CD4-positive, alpha-beta T cell (primary cell): Measurements from ENCODE around the gene TBL1X. TPM values are rescaled to one million over a fixed set of nuclear protein-coding genes. Genes with fewer than 3 reads are reported as not detected.

Source experiments
- ATAC-seq: fragments of 200-7000 bp; cut with Tn5 transposase; one replicate; pipeline ENCODE4 v1.10.0; 2022; ENCODE audit warnings: mild to moderate bottlenecking; ENCODE audit not compliant: poor library complexity
- CTCF ChIA-PET: fragments of 350-600 bp; sonication (Branson Sonifier 250); formaldehyde crosslinking; loops from one replicate; lab custom pipeline; 2021; ENCODE audit warnings: antibody characterized with exemption, inconsistent platforms; lab: Charles Lee
- POLR2A ChIA-PET: fragments of 350-600 bp; sonication (Branson Sonifier 250); formaldehyde crosslinking; loops from one replicate; lab custom pipeline; 2021; ENCODE audit warnings: antibody characterized with exemption, inconsistent platforms; lab: Charles Lee
- DNase-seq, 14 experiments: peaks; one replicate each; pipeline ENCODE4 v3.0.0-alpha.2; 2013 to 2020; ENCODE audit warnings: mixed read lengths in 2 of 14
- H3K27ac ChIP-seq, 2 donors: one replicate each; pipeline versions ENCODE4 v1.5.1 to v1.7.0; 2013; ENCODE audit warnings: low read length in 2 of 2, low read depth in 1 of 2, mild to moderate bottlenecking in 1 of 2
- H3K27me3 ChIP-seq, 2 experiments: 1 replicate in 1 of 2; 2 replicates in 1 of 2; pipeline versions ENCODE4 v1.6.1 to v1.7.0; 2013; ENCODE audit warnings: low read length in 2 of 2, control low read depth in 1 of 2, mild to moderate bottlenecking in 1 of 2, moderate library complexity in 1 of 2; ENCODE audit not compliant: insufficient read depth in 2 of 2, control insufficient read depth in 1 of 2
- H3K36me3 ChIP-seq: one replicate; pipeline ENCODE4 v1.6.1; 2013; ENCODE audit warnings: low read length, control low read depth; ENCODE audit not compliant: insufficient read depth
- H3K4me1 ChIP-seq: one replicate; pipeline ENCODE4 v1.6.1; 2013; ENCODE audit warnings: low read length, control low read depth; ENCODE audit not compliant: insufficient read depth
- H3K4me3 ChIP-seq: one replicate; pipeline ENCODE4 v1.5.1; 2013; ENCODE audit warnings: mild to moderate bottlenecking, low read length, moderate library complexity
- H3K9me3 ChIP-seq, 2 experiments: 1 replicate in 1 of 2; 2 replicates in 1 of 2; pipeline versions ENCODE4 v1.6.1 to v1.7.0; 2013; ENCODE audit warnings: low read length in 2 of 2, mild to moderate bottlenecking in 2 of 2, control low read depth in 1 of 2, moderate library complexity in 1 of 2; ENCODE audit not compliant: control insufficient read depth in 1 of 2, insufficient read depth in 1 of 2
- H3K27ac Mint-ChIP-seq: one replicate; pipeline ENCODE4 v1.8.0; 2020; ENCODE audit warnings: mixed read lengths
- H3K27me3 Mint-ChIP-seq: one replicate; pipeline ENCODE4 v1.8.0; 2021; ENCODE audit warnings: mixed read lengths
- H3K36me3 Mint-ChIP-seq: one replicate; pipeline ENCODE4 v1.8.0; 2021; ENCODE audit warnings: low read depth, mixed read lengths
- H3K4me1 Mint-ChIP-seq: one replicate; pipeline ENCODE4 v1.8.0; 2021; ENCODE audit warnings: low read depth, mixed read lengths
- H3K4me3 Mint-ChIP-seq: one replicate; pipeline ENCODE4 v1.8.0; 2020; ENCODE audit warnings: mild to moderate bottlenecking, mixed read lengths
- H3K9me3 Mint-ChIP-seq: one replicate; pipeline ENCODE4 v1.8.0; 2020; ENCODE audit warnings: mixed read lengths
- CTCF ChIP-seq: fragments of 200-600 bp; IDR thresholded peaks from one replicate; pipeline ENCODE4 v1.8.0; 2022; ENCODE audit warnings: antibody characterized with exemption, mild to moderate bottlenecking
- intact Hi-C, 2 experiments: fragments of 100-400 bp; cut with DNase I in 1 of 2; cut with micrococcal nuclease in 1 of 2; formaldehyde crosslinking; loops; one replicate each; pipeline versions ENCODE4 v1.15.1 to v1.9.0; 2023 to 2025; cut with DNase I, micrococcal nuclease
- total RNA-seq, 174 experiments: library from RNA in 2 of 174; stranded (reverse) in 2 of 174; gene quantifications; one replicate each; pipeline ENCODE4 v1.2.3 and lab custom pipeline; 2021 to 2026

TBL1X gene
- total RNA-seq, 2 experiments from 2014 or later: 17.4 to 19.2 TPM

- Mint-ChIP-seq H3K27ac (no peak overlapping the region), H3K36me3 (peaks cover 65% of the 10 kb centered on the region), H3K9me3 (no peaks in the 10 kb centered on the region), H3K4me1 (no peaks in the 10 kb centered on the region), H3K4me3 (no peak overlapping the region), H3K27me3 (no peaks in the 10 kb centered on the region)
- Histone ChIP-seq H3K4me1 (no peaks in the 10 kb centered on the region), H3K27ac (no peak overlapping the region), H3K36me3 (peaks cover 37% of the 10 kb centered on the region), H3K9me3 (no peaks in the 10 kb centered on the region), H3K27me3 (no peaks in the 10 kb centered on the region), H3K4me3 (no peak overlapping the region)
- no peak for ATAC-seq
- DNase-seq: no peak
- POLR2A ChIA-PET: no interaction called here
- CTCF ChIA-PET: no interaction called here
- intact Hi-C loops: no loop called here
- no peak for TF ChIP-seq CTCF
Observed at GRCh38 chrX:9688833-9689232, 224.0 kb downstream of the TBL1X start.

- H3K36me3 ChIP-seq: peaks cover 37% of the 10 kb centered on the region
- no peak for ATAC-seq
- no peaks in the 10 kb centered on the region for H3K4me1 Mint-ChIP-seq
- H3K4me3 ChIP-seq: no peak overlapping the region
- H3K4me3 Mint-ChIP-seq: no peak overlapping the region
- no peak for TF ChIP-seq CTCF
- no peaks in the 10 kb centered on the region for H3K9me3 Mint-ChIP-seq
- no peaks in the 10 kb centered on the region for H3K9me3 ChIP-seq
- H3K27me3 Mint-ChIP-seq: no peaks in the 10 kb centered on the region
- ChIA-PET CTCF (no interaction called here), POLR2A (no interaction called here)
- no peaks in the 10 kb centered on the region for H3K4me1 ChIP-seq
- no peak overlapping the region for H3K27ac Mint-ChIP-seq
- DNase-seq: no peak
- H3K27me3 ChIP-seq: no peaks in the 10 kb centered on the region
- intact Hi-C loops: no loop called here
- no peak overlapping the region for H3K27ac ChIP-seq
- peaks cover 63% of the 10 kb centered on the region for H3K36me3 Mint-ChIP-seq
Observed at GRCh38 chrX:9690046-9690445, 225.2 kb downstream of the TBL1X start.

GRCh38 chrX:9693307-9694001 lies 228.6 kb downstream of the TBL1X start:
- ATAC-seq (no peak), DNase-seq (no peak)
- ChIA-PET POLR2A (no interaction called here), CTCF (no interaction called here)
- intact Hi-C loops: no loop called here
- no peak overlapping the region for H3K4me3 ChIP-seq
- peaks cover 35% of the 10 kb centered on the region for H3K36me3 ChIP-seq
- H3K27me3 Mint-ChIP-seq: no peaks in the 10 kb centered on the region
- H3K36me3 Mint-ChIP-seq: peaks cover 66% of the 10 kb centered on the region
- H3K4me1 ChIP-seq: no peaks in the 10 kb centered on the region
- no peak for TF ChIP-seq CTCF
- H3K9me3 ChIP-seq: no peaks in the 10 kb centered on the region
- no peak overlapping the region for H3K4me3 Mint-ChIP-seq
- H3K9me3 Mint-ChIP-seq: no peaks in the 10 kb centered on the region
- no peaks in the 10 kb centered on the region for H3K4me1 Mint-ChIP-seq
- no peak overlapping the region for H3K27ac ChIP-seq
- H3K27me3 ChIP-seq: no peaks in the 10 kb centered on the region
- no peak overlapping the region for H3K27ac Mint-ChIP-seq
